GM19463 (cell line): ENCODE results near the gene FGD6.
"Not testable (repeated sequence)": the region's sequence is repeated elsewhere in the genome, so short reads cannot be mapped to it uniquely, and the experiment has no call there.

ENCODE experiments used
- ATAC-seq: cut with Tn5 transposase; IDR thresholded peaks from one replicate; pipeline ENCODE4 v1.9.1; 2021; ENCODE audit warnings: mild to moderate bottlenecking, moderate library complexity; ENCODE audit not compliant: unreplicated experiment

Gene FGD6

GRCh38 chr12:95130096-95130495 is 87.2 kb downstream of the FGD6 start:
- no peak for ATAC-seq

GRCh38 chr12:95129115-95129514 is 88.2 kb downstream of the FGD6 start:
- ATAC-seq = no peak

DNA sequence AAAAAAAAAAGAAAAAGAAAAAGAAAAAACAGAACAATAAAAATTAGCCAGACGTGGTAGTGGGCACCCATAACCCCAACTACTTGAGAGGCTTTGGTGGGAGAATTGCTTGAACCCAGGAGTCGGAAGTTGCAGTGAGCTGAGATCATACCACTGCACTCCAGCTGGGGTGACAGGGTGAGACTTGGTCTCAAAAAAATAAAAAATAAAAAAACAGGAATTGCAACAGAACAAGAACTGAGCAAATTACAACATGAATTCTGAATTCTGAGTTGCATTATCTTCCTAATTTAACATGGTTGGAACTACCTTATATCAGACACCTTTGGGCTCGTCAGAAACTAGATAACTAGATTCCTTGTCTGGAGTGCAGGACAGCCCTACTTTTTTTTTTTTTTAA is 90.5 kb downstream of the FGD6 start:
- no peak for ATAC-seq

GRCh38 chr12:95126076-95126475 is 91.2 kb downstream of the FGD6 start:
- no peak for ATAC-seq

DNA sequence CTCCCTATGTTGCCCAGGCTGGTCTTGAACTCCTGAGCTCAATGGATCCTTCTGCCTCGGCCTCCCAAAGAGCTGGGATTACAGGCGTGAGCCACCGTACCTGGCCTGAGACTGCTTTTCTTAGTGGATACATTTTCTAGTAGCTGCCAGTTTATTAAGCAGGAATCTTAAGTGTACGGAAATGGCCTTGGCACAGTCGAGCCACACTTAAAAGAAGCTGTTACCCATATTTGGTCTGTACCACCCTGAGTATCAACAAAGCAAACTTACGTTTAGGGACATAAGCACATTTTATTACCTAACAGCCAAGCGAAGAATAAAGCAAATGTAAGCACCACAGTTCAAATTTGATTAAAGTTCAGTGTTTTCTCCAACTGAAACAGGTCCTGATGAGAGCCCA is 93.2 kb downstream of the FGD6 start:
- ATAC-seq = no peak

DNA sequence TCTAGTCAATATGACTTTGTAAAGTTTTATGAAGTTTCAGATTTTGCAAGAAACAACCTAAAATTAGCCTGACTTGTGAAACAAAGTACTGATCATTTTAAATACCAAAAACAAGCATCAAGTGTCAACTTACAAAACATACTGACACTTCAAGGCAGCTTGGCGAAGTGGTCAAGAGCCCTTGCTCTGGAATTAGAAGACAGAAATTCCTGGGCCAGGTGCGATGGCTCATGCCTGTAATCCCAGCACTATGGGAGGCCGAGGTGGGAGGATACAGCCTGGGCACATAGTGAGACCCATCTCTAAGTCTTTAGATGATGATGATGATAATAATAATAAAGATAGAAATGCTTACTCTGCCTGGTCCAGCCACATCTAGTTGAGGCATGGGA is 98.5 kb downstream of the FGD6 start:
- ATAC-seq = no peak

DNA sequence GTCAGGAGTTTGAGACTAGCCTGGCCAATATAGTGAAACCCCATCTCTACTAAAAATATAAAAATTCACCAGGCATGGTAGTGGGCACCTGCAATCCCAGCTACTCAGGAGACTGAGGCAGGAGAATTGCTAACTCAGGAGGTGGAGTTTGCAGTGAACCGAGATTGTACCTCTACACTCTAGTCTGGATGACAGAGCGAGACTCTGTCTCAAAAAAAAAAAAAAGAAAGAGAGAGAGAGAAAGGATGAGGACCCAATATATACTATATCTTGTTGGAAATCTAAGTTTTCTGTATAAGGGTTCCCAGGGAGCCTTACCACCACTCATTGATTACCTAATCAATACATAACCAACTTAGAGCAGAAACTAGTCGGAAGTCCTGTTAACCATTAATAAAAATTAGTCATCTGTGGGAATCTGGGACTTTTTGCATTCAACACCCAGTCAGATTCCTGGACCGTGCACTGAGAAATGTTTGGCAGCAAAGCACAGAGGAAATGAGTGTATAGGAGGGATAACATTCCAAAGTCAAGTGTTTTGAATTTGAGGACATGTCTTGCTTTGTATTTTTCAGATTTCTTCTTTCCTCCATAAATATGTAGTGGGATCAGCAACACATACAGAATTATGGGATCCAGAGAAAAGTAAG is 99.0 kb downstream of the FGD6 start:
- ATAC-seq = no peak

DNA sequence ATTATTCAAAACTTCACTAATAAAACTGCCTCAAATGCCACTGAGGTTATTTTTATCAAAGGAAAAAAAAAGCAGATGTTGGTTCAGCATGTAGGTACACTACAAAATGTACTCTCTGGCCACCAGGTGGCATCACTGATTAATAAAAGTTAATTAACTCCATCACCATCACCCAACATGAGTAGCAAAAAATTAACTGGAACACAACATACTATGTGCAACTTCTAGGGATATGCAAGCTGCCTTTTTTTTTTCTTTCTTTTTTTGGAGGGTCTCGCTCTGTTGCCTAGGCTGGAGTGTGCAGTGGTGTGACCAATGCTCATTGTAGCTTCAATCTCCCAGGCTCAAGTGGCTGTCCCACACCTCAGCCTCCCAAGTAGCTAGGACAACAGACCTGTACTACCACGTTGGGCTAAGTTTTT is 100.1 kb downstream of the FGD6 start:
- ATAC-seq = peak; percentile 74

GRCh38 chr12:95116773-95117172 is 100.5 kb downstream of the FGD6 start:
- peak; percentile 47 for ATAC-seq

DNA sequence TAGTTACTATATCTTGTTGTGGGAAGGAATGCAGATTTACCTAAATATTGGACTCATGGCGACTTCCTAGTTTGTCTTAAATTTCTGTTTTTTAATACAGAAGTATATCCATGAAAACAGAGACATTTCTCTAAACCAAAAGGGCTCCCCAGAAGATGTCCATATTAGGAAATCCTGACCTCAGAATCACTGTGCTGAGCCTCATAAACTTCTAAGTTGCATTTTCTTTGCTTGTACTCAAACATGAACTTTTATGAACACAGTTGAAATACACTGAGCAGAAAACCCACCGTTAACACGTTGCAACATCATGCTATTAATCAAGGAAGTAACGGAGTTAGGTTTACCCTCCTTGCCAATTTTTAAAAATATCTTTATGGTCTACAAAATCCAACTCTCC is 100.9 kb downstream of the FGD6 start:
- no peak for ATAC-seq

DNA sequence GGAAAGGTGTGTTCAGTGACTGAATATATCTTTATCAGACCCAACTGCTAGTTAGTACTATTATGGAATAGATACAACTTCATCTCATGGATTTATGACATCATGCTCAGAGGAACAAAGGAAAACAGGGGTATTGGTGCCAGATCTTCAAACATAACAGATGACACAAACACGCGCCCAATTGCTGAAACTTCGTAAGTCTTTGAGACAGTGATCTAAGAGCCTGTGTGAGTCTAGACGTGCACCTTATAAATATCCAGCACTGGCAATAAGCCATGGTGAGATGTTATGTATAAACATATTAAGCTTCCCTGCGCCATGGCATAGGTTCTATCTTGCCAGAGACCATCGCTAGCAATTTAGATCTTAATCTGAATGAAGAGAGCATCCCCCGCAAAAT is 101.6 kb downstream of the FGD6 start:
- ATAC-seq = no peak

- no peak for ATAC-seq
Observed at GRCh38 chr12:95114766-95115405, 102.4 kb downstream of the FGD6 start.

GRCh38 chr12:95107362-95107761 is 109.9 kb downstream of the FGD6 start:
- no peak for ATAC-seq

DNA sequence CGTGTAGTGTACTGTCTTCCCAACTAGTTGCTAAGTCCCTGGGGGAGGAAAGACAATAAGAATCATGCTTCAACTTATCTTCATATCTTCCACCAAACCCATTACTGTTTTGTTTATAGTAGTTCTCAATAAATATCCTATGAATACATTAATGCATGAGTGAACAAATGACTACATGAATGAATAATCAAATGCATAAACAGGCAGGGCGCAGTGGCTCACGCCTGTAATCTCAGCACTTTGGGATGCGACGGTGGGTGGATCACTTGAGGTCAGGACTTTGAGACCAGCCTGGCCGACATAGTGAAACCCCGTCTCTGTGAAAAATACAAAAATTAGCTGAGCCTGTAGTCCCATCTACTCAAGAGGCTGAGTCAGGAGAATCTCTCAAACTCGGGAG is 111.7 kb downstream of the FGD6 start:
- no peak for ATAC-seq

GRCh38 chr12:95104919-95105452 is 112.3 kb downstream of the FGD6 start:
- ATAC-seq = no peak

- peak; percentile 98 for ATAC-seq
Observed at GRCh38 chr12:95102916-95103671, 114.2 kb downstream of the FGD6 start.

DNA sequence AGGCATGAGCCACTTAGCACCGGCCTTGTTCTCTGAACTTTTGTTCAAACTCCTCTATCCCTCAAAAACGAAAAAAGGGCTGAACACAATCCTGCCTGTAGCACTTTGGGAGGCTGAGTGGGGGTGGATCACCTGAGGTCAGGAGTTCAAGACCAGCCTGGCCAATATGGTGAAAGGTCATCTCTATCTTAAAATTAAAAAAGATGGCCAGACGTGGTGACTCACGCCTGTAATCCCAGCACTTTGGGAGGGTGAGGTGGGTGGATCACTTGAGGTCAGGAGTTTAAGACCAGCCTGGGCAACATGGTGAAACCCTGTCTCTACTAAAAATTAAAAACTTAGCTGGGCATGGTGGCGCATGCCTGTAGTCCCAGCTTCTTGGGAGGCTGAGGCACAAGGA is 115.3 kb downstream of the FGD6 start:
- not testable (repeated sequence) for ATAC-seq

- ATAC-seq = no peak
Observed at GRCh38 chr12:95100264-95101190, 116.7 kb downstream of the FGD6 start.

DNA sequence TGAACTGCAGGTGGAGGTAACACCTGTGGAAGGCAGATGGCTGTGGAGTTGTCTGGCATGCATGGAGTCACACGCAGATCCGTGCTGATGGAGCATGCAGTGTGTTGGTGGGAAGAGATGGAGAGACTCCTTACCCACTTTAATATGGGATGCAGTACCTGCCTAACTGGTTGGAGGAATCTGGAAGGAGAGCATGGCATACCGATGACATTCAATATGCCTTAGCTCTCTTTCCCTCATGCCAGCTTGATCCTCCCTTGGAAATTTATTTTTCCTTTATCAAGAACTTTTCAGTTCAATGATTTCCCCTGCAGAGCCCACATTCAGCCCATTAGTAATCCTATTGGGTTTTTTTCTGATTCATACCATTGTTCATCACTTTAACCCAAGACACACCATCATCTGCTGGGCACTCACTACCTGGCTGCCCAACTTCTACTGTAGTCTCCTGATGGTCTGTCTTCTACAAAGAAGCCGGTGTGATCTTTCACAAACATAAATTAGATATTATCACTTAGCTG is 117.9 kb downstream of the FGD6 start:
- no peak for ATAC-seq

- ATAC-seq = no peak
Observed at GRCh38 chr12:95096852-95097251, 120.4 kb downstream of the FGD6 start.

- ATAC-seq = no peak
Observed at GRCh38 chr12:95096378-95096777, 120.9 kb downstream of the FGD6 start.
